ENCODE results near the gene ENTPD8. TPM values are rescaled to one million over a fixed set of nuclear protein-coding genes. Genes with fewer than 3 reads are reported as not detected.
A peak's percentile ranks its signal among the peaks of the same experiment; 100 is the strongest.

Gene ENTPD8
- total RNA-seq, 2 experiments from 2014 or later = not detected

GRCh38 chr9:137385061-137385655 lies 56.0 kb downstream of the ENTPD8 start:
- H3K4me1 Mint-ChIP-seq (ENCODE audit: low read depth) = peaks cover 13% of the 10 kb centered on the region
- peak overlapping the region; percentile 96 for H3K27ac Mint-ChIP-seq
- H3K27ac ChIP-seq (ENCODE audit: low read depth in 1 of 2, low read length in 2 of 2) = no peak overlapping the region
- H3K4me3 ChIP-seq (ENCODE audit: low read length) = no peak overlapping the region
- no peaks in the 10 kb centered on the region for H3K36me3 ChIP-seq (ENCODE audit: insufficient read depth, low read length)
- POLR2A ChIA-PET = no interaction called here
- no peak for ATAC-seq (ENCODE audit: poor library complexity)
- no peak for DNase-seq
- H3K27me3 Mint-ChIP-seq = no peaks in the 10 kb centered on the region
- H3K36me3 Mint-ChIP-seq (ENCODE audit: low read depth) = no peaks in the 10 kb centered on the region
- peaks cover 22% of the 10 kb centered on the region for H3K4me1 ChIP-seq (ENCODE audit: insufficient read depth, low read length)
- H3K27me3 ChIP-seq (ENCODE audit: control insufficient read depth in 1 of 2, insufficient read depth in 2 of 2, low read length in 2 of 2) = no peaks in the 10 kb centered on the region
- intact Hi-C loops (cut with DNase I, micrococcal nuclease) = no loop called here
- no peak for TF ChIP-seq CTCF (IDR thresholded peaks at IDR 0.05)
- peaks cover 0 to 3% of the 10 kb centered on the region in 2 experiments for H3K9me3 ChIP-seq (ENCODE audit: control insufficient read depth in 1 of 2, insufficient read depth in 1 of 2, low read length in 2 of 2)
- CTCF ChIA-PET = no interaction called here
- no peak overlapping the region for H3K4me3 Mint-ChIP-seq
- H3K9me3 Mint-ChIP-seq = no peaks in the 10 kb centered on the region

Small RNAs within 50 kb of the gene (microRNA-seq; reads per million reads assigned to microRNA genes)
- gene MIR7114 (ENCODE audit: borderline microRNAs expressed, borderline replicate concordance) = not detected

Other genes starting within 250 kb of the ENTPD8 start
- 1 to 10 TPM; 6.1 to 8.6 TPM for gene TPRN, start 240.6 kb downstream of the ENTPD8 start, total RNA-seq
- gene TMEM203, start 235.7 kb downstream of the ENTPD8 start, total RNA-seq = 10 to 100 TPM; 18.2 to 18.7 TPM
- 10 to 100 TPM; 22.8 to 25.3 TPM for gene NDOR1, start 235.7 kb downstream of the ENTPD8 start, total RNA-seq
- gene RNF208, start 219.1 kb downstream of the ENTPD8 start, total RNA-seq = under 1 TPM; 0.66 to 0.67 TPM
- gene CYSRT1, start 216.2 kb downstream of the ENTPD8 start, total RNA-seq = under 1 TPM; 0.33 to 0.42 TPM
- under 1 TPM in 1 of 2 experiments, not detected in 1; 0.14 TPM for gene RNF224, start 213.9 kb downstream of the ENTPD8 start, total RNA-seq
- not detected for gene SLC34A3, start 210.5 kb downstream of the ENTPD8 start, total RNA-seq
- 10 to 100 TPM; 93.8 to 98.2 TPM for gene TUBB4B, start 200.1 kb downstream of the ENTPD8 start, total RNA-seq
- not detected for gene STPG3, start 190.1 kb downstream of the ENTPD8 start, total RNA-seq
- 10 to 100 TPM; 20.7 to 21.2 TPM for gene NELFB, start 186.0 kb downstream of the ENTPD8 start, total RNA-seq
- under 1 TPM; 0.67 to 0.80 TPM for gene TOR4A, start 163.6 kb downstream of the ENTPD8 start, total RNA-seq
- gene NRARP, start 139.1 kb downstream of the ENTPD8 start, total RNA-seq = 1 to 10 TPM in 1 of 2 experiments, under 1 TPM in 1; 0.96 to 1.4 TPM
- 10 to 100 TPM; 14.9 to 16.9 TPM for gene EXD3, start 18.2 kb downstream of the ENTPD8 start, total RNA-seq
- gene NOXA1, start 18.0 kb downstream of the ENTPD8 start, total RNA-seq = 1 to 10 TPM; 6.7 to 7.7 TPM
- 100 to 1,000 TPM; 104 to 109 TPM for gene NSMF, start 18.0 kb upstream of the ENTPD8 start, total RNA-seq
- 1 to 10 TPM; 7.8 to 8.4 TPM for gene PNPLA7, start 109.0 kb upstream of the ENTPD8 start, total RNA-seq
- 10 to 100 TPM; 49.3 to 52.5 TPM for gene MRPL41, start 110.5 kb upstream of the ENTPD8 start, total RNA-seq
- gene DPH7, start 137.6 kb upstream of the ENTPD8 start, total RNA-seq = 10 to 100 TPM; 36.4 to 36.8 TPM
- gene ZMYND19, start 149.2 kb upstream of the ENTPD8 start, total RNA-seq = 10 to 100 TPM in 1 of 2 experiments, 1 to 10 TPM in 1; 8.6 to 11.3 TPM
- gene ARRDC1, start 164.3 kb upstream of the ENTPD8 start, total RNA-seq = 10 to 100 TPM; 45.5 to 50.7 TPM
- gene EHMT1, start 177.6 kb upstream of the ENTPD8 start, total RNA-seq = 10 to 100 TPM; 80.6 to 87.8 TPM

Data from CD4-positive, alpha-beta T cell (primary cell).